ENCODE measurements around the gene ZDHHC8.

Gene ZDHHC8

GRCh38 chr22:20181194-20181883, 49.7 kb downstream of the ZDHHC8 start:
- DNase-seq: no peak

- DNase-seq: no peak
Measured at GRCh38 chr22:20181884-20182236, 50.3 kb downstream of the ZDHHC8 start.

GRCh38 chr22:20182365-20182764, 50.8 kb downstream of the ZDHHC8 start:
- DNase-seq: no peak

DNA sequence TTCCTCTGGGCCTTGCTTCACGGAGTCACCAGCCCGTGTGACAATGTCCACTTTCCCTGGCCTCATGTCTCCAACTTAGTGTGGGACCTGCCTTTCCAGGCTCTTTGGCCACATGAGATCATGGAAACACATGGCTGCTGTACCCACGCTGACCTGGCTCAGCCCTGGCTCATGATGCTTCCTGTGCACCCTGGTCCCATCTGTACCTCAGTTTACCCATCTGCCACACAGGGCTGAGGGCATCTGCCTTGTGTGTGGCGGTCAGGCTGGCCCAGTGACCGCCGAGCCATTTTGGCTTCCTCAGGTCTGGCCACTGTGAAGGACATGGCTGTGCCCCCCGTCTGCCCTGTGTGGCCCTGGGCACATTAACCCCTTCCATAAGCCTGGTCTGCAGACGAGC, 51.5 kb downstream of the ZDHHC8 start:
- no peak for DNase-seq

GRCh38 chr22:20183823-20184222, 52.2 kb downstream of the ZDHHC8 start:
- DNase-seq: no peak

DNA sequence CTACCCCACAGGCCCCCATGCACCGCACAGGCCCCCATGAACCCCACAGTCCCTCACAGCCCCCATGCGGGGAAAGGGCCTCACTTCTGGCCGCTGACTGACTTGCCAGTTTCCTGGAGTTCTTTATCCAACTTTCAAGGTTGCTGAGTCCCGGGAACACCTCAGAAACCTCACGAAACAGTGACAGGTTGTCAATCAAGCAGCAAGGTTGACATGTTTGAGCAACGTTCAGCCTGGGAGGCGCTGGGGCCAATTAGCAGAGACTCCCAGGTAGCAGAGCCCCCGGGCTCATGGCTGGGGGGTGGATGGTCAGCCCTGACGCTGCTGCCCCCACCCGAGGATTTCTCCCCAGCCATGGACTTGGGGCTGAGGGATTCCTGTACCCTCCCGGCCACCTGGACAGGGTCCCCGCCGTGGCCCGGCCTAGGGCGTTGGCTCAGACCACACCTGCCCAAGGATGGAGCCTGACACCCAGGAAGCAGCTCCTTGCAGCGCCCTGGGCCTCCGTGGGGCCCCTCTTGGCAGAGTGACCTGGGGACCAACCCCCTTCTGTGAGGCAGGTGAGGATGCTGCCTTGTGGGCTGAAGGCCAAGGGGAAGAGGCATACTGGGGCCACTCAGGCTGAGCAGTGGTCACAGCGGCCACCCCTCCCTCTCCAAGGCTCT, 53.0 kb downstream of the ZDHHC8 start:
- no peak for DNase-seq

- DNase-seq: no peak
Measured at GRCh38 chr22:20185750-20186149, 54.1 kb downstream of the ZDHHC8 start.

DNA sequence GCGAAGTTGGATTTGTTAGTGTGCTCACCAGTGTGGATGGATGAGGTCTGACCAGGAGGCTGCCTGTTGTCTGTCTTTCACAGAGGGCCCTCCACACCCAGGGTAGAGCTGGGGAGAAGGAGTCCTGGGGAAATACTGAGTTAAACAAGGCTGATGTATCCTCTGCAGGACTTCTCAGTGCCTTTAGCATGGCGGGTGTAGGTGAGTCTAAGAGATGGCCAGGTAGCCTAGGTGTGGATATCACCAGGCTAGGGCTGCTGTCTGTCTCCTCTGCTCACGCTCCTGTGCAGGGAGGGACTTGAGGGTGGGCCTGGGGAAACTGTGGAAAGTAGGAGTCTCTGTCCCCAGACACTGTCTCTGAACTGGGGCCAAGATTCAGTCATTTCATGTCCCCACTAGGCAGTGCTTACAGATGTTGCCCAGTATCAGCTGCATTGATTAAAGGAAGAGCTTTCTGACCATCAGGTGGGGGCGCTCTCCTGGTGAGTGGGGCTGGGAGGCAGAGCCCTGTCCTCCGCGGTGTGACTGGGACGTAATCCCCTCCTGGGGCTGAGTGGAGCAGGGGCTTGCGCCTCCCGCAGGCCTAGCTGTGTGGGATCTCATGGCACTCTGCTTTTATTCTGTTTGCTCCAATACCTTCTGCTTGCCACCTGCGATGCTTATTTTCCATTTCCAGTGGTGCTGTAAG, 54.7 kb downstream of the ZDHHC8 start:
- DNase-seq: no peak

DNA sequence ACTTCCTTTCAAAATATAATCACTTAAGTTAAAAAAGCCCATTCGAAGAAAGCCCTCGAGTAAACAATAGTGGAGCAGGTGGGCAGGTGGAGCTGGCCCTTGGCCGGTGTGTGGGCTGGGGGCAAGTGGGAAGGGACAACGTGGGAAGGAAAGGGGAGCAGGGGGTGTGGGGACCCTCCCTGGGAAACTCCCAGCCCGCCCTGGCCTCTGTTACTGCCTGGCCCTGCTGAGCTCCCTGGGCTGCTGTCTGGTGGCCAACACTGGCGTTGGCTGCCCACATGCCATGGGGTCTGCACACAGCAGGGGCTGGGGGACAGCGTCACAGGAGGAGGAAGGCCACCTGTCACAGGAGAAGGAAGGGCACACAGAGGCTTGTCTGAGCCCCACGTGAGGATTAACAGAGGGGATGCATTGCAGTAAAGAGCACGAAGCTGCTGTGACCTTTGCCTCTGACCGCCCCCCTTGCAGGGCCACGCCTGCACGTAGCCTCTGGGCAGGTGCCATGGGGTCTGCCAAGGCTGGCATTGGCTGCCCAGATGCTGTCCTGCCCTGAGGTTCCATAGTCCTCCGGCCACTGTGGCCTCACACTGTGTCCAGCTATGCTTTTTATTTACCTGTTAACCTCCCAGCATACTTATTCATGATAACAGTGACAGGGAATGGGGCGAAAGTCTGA, 55.4 kb downstream of the ZDHHC8 start:
- no peak for DNase-seq

- DNase-seq: no peak
Measured at GRCh38 chr22:20187777-20188566, 56.4 kb downstream of the ZDHHC8 start.

DNA sequence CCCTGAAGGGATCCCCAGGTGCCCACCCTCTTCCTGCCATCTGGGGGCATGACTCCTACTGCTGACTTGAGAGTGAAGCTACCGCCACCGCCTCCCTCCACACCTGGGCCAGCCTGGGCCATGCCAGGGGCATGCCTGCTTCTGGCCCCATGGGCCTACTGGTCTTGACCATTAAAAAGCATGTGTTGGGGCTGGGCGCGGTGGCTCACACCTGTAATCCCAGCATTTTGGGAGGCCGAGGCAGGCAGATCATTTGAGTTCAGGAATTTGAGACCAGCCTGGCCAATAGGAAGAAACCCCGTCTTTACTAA, 56.9 kb downstream of the ZDHHC8 start:
- DNase-seq: no peak

DNA sequence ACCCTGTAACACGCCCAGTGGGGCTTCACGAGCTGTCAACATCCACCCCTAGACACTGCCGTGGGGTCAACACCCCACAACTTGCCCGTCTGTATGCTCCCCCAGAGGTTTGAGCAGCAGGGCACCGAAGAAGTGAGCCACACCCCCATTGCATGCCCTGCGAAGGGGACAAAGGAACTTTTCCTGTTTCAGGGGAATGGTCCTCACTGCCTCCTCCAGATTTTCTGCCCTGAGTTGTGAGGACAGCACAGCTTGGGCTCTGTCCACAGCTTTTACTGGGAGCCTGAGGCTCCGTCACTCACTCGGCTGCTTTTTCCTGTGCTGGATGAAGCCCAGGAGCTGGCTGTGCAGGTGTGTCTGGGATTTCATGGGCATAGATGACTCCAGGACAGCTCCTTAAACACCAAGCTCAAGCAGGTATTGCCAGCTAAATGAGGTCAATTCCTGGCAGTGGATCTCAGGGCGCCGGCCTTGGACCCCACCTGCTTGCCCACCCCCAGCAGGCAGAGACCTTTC, 59.5 kb downstream of the ZDHHC8 start:
- DNase-seq: peak in 1 of 2 experiments; percentile 20

GRCh38 chr22:20191803-20192202, 60.2 kb downstream of the ZDHHC8 start:
- no peak for DNase-seq

DNA sequence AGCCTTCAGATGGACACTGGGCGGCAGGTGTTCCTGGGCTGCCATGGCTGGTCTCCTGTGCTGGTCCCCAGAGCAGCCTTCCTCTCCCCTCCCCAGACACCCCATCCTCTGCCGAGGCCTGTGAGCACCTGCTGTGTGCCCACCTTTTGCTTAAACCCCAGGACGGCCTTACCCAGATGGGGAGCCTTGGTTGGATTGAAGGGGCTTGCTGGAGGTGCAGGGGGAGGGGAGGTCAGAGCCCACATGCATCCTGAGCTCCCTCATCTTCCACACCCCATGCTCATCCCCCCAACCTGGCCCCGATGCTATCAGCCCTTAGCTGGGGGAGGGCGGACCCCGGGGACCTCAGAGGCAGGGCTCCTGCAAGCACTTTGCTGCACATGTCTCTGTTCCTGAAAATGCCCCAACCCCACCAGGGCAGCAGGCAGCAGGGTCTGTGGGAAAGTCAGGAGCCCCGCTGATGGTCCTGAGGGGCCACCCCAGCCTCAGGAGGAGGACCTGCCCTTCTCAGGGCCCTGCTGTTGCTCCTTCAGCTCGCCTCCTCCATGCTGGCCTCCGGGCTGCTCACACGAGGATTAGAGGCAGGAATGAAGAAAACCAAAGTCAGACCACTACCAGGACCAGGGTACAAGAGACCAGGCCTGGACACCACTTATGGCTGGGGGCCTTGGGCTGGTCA, 60.8 kb downstream of the ZDHHC8 start:
- no peak for DNase-seq

DNA sequence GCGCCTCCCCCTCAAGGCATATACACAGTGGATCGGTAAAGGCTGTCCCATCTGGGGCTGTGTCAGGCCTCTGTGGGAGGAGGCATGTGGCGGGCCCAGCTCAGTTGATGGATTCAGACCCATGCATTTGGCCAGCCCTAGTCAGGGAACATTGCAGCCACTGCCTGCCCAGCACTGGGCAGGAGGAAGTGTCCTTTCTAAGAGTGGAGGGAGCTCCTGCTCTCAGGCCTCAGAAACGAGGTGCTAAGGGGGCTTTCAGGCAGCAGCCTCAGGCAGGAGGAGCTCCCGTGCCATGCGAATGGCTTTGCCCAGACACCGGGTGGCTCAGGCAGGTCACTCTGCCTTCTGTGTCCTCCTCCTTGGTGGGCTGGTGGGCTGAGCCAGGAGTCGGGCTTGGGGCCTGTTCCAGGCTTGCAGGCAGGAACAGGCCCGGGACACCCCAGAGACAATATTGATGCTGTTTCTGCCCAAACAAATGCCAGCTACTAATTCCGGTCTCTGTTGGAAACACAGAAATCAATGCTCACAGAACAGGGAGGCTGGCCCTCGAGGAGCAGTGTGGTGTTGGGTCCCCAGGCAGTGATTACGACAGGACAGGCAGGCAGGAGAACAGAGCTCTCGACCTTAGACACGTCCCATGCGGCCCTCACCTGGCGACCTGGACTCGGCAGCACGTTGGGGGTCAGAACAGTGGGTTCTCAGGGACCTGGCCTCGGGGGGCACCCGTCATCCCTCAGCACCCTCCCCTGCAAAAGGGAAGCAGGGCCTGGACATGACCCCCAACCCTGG, 61.6 kb downstream of the ZDHHC8 start:
- DNase-seq: no peak

GRCh38 chr22:20193761-20194494, 62.3 kb downstream of the ZDHHC8 start:
- DNase-seq: no peak

- no peak for DNase-seq
Measured at GRCh38 chr22:20194681-20195593, 63.3 kb downstream of the ZDHHC8 start.

GRCh38 chr22:20196094-20196842, 64.7 kb downstream of the ZDHHC8 start:
- DNase-seq: no peak
